Mesothelial cell of epicardium (in vitro differentiated cells): ENCODE measurements around the gene SIRT4. TPM values are rescaled to one million over a fixed set of nuclear protein-coding genes. Genes with fewer than 3 reads are reported as not detected.

ENCODE experiments used
- DNase-seq, 2 experiments: peaks; one replicate each; pipeline ENCODE4 v3.0.0; 2021; ENCODE audit warnings: low spot score in 2 of 2; ENCODE audit not compliant: unreplicated experiment in 2 of 2
- H3K27ac Mint-ChIP-seq: 2 replicates; pipeline ENCODE4 v1.8.0; 2021; ENCODE audit warnings: mixed read lengths
- H3K27me3 Mint-ChIP-seq: 2 replicates; pipeline ENCODE4 v1.8.0; 2021; ENCODE audit warnings: low read depth, mixed read lengths
- H3K36me3 Mint-ChIP-seq: 2 replicates; pipeline ENCODE4 v1.8.0; 2021; ENCODE audit warnings: mixed read lengths
- H3K4me1 Mint-ChIP-seq: 2 replicates; pipeline ENCODE4 v1.8.0; 2021; ENCODE audit warnings: mixed read lengths
- H3K4me3 Mint-ChIP-seq: 2 replicates; pipeline ENCODE4 v1.8.0; 2021; ENCODE audit warnings: mild to moderate bottlenecking, moderate library complexity, mixed read lengths
- H3K9me3 Mint-ChIP-seq: 2 replicates; pipeline ENCODE4 v1.8.0; 2021; ENCODE audit warnings: mixed read lengths
- CTCF ChIP-seq: fragments of 200-600 bp; sonication (generic); IDR thresholded peaks from one replicate; pipeline ENCODE4 v1.5.0; 2021; ENCODE audit warnings: antibody characterized with exemption; ENCODE audit not compliant: unreplicated experiment
- total RNA-seq: library from RNA; stranded (reverse); gene quantifications from 3 replicates; pipeline ENCODE4 v1.2.1, GENCODE V29; 2021

SIRT4 gene
- total RNA-seq, 1 donor from 2014 or later: 3.9 TPM

DNA sequence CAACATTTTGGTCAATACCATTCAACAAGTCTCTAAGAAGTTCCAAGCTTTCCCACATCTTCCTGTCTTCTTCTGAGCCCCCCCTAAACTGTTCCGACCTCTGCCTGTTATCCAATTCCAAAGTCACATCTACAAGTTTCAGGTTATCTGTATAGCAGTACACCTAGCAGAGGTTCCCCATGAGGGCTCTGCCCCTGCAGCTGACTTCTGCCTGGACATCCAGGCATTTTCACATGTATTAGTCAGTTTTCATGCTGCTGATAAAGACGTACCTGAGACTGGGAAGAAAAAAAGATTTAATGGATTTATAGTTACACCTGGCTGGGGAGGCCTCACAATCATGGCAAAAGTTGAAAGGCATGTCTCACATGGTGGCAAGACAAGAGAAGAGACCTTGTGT lies 35.6 kb downstream of the SIRT4 start:
- TF ChIP-seq CTCF: no peak
- Mint-ChIP-seq H3K4me3 (no peak overlapping the region), H3K4me1 (no peaks in the 10 kb centered on the region), H3K27ac (no peak overlapping the region), H3K27me3 (no peaks in the 10 kb centered on the region), H3K36me3 (peaks cover 7% of the 10 kb centered on the region), H3K9me3 (peaks cover 28% of the 10 kb centered on the region)
- DNase-seq: no peak

- no peak overlapping the region for H3K4me3 Mint-ChIP-seq
- DNase-seq: no peak
- TF ChIP-seq CTCF: no peak
- no peaks in the 10 kb centered on the region for H3K27me3 Mint-ChIP-seq
- peaks cover 15% of the 10 kb centered on the region for H3K36me3 Mint-ChIP-seq
- H3K4me1 Mint-ChIP-seq: no peaks in the 10 kb centered on the region
- H3K9me3 Mint-ChIP-seq: peaks cover 28% of the 10 kb centered on the region
- no peak overlapping the region for H3K27ac Mint-ChIP-seq
These were observed 37.1 kb downstream of the SIRT4 start for GRCh38 chr12:120339256-120339655.

- no peaks in the 10 kb centered on the region for H3K4me1 Mint-ChIP-seq
- peaks cover 12% of the 10 kb centered on the region for H3K9me3 Mint-ChIP-seq
- H3K4me3 Mint-ChIP-seq: no peak overlapping the region
- no peak for DNase-seq
- H3K36me3 Mint-ChIP-seq: peaks cover 16% of the 10 kb centered on the region
- TF ChIP-seq CTCF: no peak
- H3K27me3 Mint-ChIP-seq: no peaks in the 10 kb centered on the region
- no peak overlapping the region for H3K27ac Mint-ChIP-seq
These were observed 40.3 kb downstream of the SIRT4 start for GRCh38 chr12:120342175-120343038.

DNA sequence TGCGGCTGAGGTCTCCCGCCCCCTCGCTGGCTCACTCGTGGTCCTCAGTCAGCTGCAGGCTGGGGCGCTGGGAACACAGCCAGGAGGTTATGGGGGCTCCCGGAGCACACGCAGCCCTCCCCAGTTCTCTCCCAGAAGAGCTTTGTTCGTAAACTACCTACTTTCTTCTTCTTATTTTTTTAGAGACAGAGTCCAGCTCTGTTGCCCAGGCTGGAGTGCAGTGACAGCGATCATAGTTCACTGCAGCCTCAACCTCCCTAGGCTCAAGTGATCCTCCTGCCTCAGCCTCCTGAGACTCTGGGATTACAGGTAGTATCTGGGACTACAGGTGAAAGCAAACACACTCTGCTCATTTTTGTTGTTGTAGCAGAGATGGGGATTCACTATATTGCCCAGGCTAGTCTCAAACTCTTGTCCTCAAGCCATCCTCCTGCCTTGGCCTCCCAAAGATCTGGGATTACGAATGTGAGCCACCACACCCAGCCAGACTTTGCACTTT lies 41.0 kb downstream of the SIRT4 start:
- Mint-ChIP-seq H3K27ac (no peak overlapping the region), H3K27me3 (no peaks in the 10 kb centered on the region)
- DNase-seq: no peak

DNA sequence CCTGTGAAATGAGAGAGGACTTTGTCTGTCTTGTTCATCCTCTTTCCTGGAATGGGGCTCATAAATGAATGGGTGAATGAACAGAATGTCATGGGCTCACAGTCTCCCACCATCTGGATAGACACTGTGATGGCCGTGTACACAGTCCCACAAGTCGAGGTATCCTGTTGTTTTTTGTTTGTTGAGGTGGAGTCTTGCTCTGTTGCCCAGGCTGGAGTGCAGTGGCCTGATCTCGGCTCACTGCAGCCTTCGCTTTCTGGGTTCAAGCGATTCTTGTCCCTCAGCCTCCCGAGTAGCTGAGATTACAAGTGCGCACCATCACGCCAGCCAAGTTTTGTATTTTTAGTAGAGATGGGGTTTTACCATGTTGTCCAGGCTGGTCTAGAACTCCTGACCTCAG lies 41.6 kb downstream of the SIRT4 start:
- Mint-ChIP-seq H3K27me3 (no peaks in the 10 kb centered on the region), H3K4me3 (no peak overlapping the region), H3K27ac (no peak overlapping the region), H3K9me3 (peaks cover 1% of the 10 kb centered on the region), H3K4me1 (no peaks in the 10 kb centered on the region), H3K36me3 (peaks cover 12% of the 10 kb centered on the region)
- no peak for TF ChIP-seq CTCF
- DNase-seq: no peak

More for the DNA sequence above, 41.0 kb downstream of the SIRT4 start:
- H3K4me1 Mint-ChIP-seq: no peaks in the 10 kb centered on the region
- peaks cover 12% of the 10 kb centered on the region for H3K36me3 Mint-ChIP-seq
- H3K9me3 Mint-ChIP-seq: peaks cover 5% of the 10 kb centered on the region
- H3K4me3 Mint-ChIP-seq: no peak overlapping the region
- no peak for TF ChIP-seq CTCF
